Hepatocyte (in vitro differentiated cells): ENCODE measurements around the gene TMPRSS5.

Experiments
- EZH2 ChIP-seq: fragments of 200-600 bp; sonication (generic); IDR thresholded peaks from 2 replicates; pipeline ENCODE4 v1.6.1; 2016; ENCODE audit warnings: antibody characterized with exemption, mild to moderate bottlenecking, borderline replicate concordance
- EZH2phosphoT487 ChIP-seq: fragments of 200-600 bp; sonication (generic); IDR thresholded peaks from one replicate; pipeline ENCODE4 v1.6.1; 2018; ENCODE audit warnings: antibody characterized with exemption, mild to moderate bottlenecking, low read depth, moderate library complexity; ENCODE audit not compliant: unreplicated experiment, severe bottlenecking
- TF ChIP-seq, protein P1 (sequence below): fragments of 200-600 bp; sonication (generic); IDR thresholded peaks from 2 replicates; pipeline ENCODE4 v1.5.1; 2016; ENCODE audit warnings: antibody characterized with exemption, mild to moderate bottlenecking; ENCODE audit not compliant: poor library complexity

DNA sequence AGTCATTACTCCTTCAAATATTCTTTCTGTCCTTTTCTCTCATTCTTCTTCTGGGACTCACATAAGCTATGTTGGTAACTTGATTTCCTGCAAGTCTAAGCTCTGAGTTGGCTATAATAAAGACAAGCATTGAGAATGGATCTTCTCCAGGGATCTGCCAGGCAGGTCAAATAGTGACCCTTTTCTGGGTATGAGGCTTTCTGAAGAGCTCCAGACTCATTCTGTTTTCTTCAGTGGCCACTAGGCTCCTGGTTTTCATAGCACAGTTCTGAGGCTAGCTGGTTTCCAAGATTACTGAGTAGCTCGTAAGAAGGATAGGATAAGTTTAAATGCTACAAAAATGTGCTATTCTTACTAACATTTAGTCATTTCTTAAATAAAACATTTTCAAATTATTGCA is 38.3 kb downstream of the TMPRSS5 start:
- TF ChIP-seq, protein P1, sequence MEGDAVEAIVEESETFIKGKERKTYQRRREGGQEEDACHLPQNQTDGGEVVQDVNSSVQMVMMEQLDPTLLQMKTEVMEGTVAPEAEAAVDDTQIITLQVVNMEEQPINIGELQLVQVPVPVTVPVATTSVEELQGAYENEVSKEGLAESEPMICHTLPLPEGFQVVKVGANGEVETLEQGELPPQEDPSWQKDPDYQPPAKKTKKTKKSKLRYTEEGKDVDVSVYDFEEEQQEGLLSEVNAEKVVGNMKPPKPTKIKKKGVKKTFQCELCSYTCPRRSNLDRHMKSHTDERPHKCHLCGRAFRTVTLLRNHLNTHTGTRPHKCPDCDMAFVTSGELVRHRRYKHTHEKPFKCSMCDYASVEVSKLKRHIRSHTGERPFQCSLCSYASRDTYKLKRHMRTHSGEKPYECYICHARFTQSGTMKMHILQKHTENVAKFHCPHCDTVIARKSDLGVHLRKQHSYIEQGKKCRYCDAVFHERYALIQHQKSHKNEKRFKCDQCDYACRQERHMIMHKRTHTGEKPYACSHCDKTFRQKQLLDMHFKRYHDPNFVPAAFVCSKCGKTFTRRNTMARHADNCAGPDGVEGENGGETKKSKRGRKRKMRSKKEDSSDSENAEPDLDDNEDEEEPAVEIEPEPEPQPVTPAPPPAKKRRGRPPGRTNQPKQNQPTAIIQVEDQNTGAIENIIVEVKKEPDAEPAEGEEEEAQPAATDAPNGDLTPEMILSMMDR = no peak
- TF ChIP-seq EZH2 (no peak), EZH2phosphoT487 (no peak)
